Panc1 (cell line): Measurements from ENCODE around the gene FHIT. TPM values are rescaled to one million over a fixed set of nuclear protein-coding genes. Genes with fewer than 3 reads are reported as not detected.

Experiments
- ATAC-seq: fragments of 200-7000 bp; cut with Tn5 transposase; 2 replicates; pipeline ENCODE4 v1.9.1; 2020; ENCODE audit warnings: mild to moderate bottlenecking, moderate library complexity
- BruUV-seq: library from RNA; stranded (reverse); fragments of 400-500 nt; replicated peaks from 2 replicates; lab custom pipeline; 2021; lab: Mats Ljungman, UMichigan
- CTCF ChIA-PET: fragments of 300-600 bp; sonication (Branson Sonifier 250); formaldehyde crosslinking; loops from one replicate; lab custom pipeline; 2022; ENCODE audit warnings: antibody characterized with exemption; lab: Charles Lee
- POLR2A ChIA-PET: fragments of 300-600 bp; sonication (Branson Sonifier 250); formaldehyde crosslinking; loops from one replicate; lab custom pipeline; 2022; ENCODE audit warnings: antibody characterized with exemption; lab: Charles Lee
- DNase-seq: peaks from one replicate; pipeline ENCODE4 v3.0.0-alpha.2; 2010; ENCODE audit warnings: low read depth, low spot score
- H3K27ac ChIP-seq: 2 replicates; pipeline ENCODE4 v1.5.1; 2011; ENCODE audit warnings: mild to moderate bottlenecking, low read length, inconsistent platforms
- H3K27me3 ChIP-seq: fragments of 200-500 bp; sonication (Bioruptor generic); 2 replicates; pipeline ENCODE4 v1.6.0; 2014; ENCODE audit warnings: low read length, inconsistent platforms; ENCODE audit not compliant: control insufficient read depth, insufficient read depth
- H3K36me3 ChIP-seq: fragments of 200-500 bp; sonication (Bioruptor generic); 2 replicates; pipeline ENCODE4 v1.5.1; 2014; ENCODE audit warnings: inconsistent platforms, mild to moderate bottlenecking, low read length, moderate library complexity; ENCODE audit not compliant: control insufficient read depth, insufficient read depth
- H3K4me1 ChIP-seq: 2 replicates; pipeline ENCODE4 v1.5.1; 2011; ENCODE audit warnings: inconsistent platforms, mild to moderate bottlenecking, low read length, moderate library complexity; ENCODE audit not compliant: control insufficient read depth, insufficient read depth
- H3K4me3 ChIP-seq, 2 experiments: 2 replicates each; pipeline ENCODE4 v1.5.1; 2011 to 2012; ENCODE audit warnings: low read depth in 2 of 2, low read length in 2 of 2, mild to moderate bottlenecking in 2 of 2, inconsistent platforms in 1 of 2, moderate library complexity in 1 of 2
- H3K9me3 ChIP-seq: fragments of 200-500 bp; sonication (Bioruptor generic); 2 replicates; pipeline ENCODE4 v1.5.1; 2014; ENCODE audit warnings: low read depth, mild to moderate bottlenecking, inconsistent platforms, low read length, moderate library complexity; ENCODE audit not compliant: control insufficient read depth, insufficient read depth
- CTCF ChIP-seq: fragments of 450-650 bp; IDR thresholded peaks from 2 replicates; pipeline ENCODE4 v1.5.1; 2017; ENCODE audit warnings: mild to moderate bottlenecking
- POLR2AphosphoS5 ChIP-seq: IDR thresholded peaks from 2 replicates; pipeline ENCODE4 v1.6.1; 2012; ENCODE audit warnings: mild to moderate bottlenecking, low read depth, low read length, moderate library complexity
- REST ChIP-seq, 2 experiments: IDR thresholded peaks; 2 replicates each; pipeline ENCODE4 v1.6.1; 2011 to 2012; ENCODE audit warnings: low read depth in 2 of 2, control low read depth in 1 of 2, low read length in 1 of 2, mild to moderate bottlenecking in 1 of 2, moderate library complexity in 1 of 2; ENCODE audit not compliant: insufficient read depth in 1 of 2
- SIN3A ChIP-seq: IDR thresholded peaks from 2 replicates; pipeline ENCODE4 v1.6.1; 2012; ENCODE audit warnings: low read depth, mild to moderate bottlenecking, low read length, moderate library complexity, borderline replicate concordance; ENCODE audit not compliant: insufficient read depth
- TCF7L2 ChIP-seq: IDR thresholded peaks from 2 replicates; pipeline ENCODE4 v1.6.1; 2011; ENCODE audit warnings: mild to moderate bottlenecking, low read depth, low read length, inconsistent platforms
- in situ Hi-C: cut with HindIII; loops from 2 replicates; pipeline ENCODE4 v1.10.0; 2016; ENCODE audit warnings: low sequenced_read_pairs, low pct_unique_long_range_greater_than_20kb
- intact Hi-C: fragments of 100-400 bp; cut with micrococcal nuclease; formaldehyde crosslinking; loops from one replicate; pipeline ENCODE4 v1.10.0; 2022; ENCODE audit not compliant: unreplicated experiment
- total RNA-seq: library from RNA; stranded (reverse); gene quantifications from one replicate; pipeline ENCODE4 v1.2.1, GENCODE V29; 2021; ENCODE audit not compliant: unreplicated experiment

FHIT gene
- total RNA-seq, 1 experiment from 2014 or later, result 2.2 TPM

GRCh38 chr3:60339304-60339703 lies 911.9 kb downstream of the FHIT start:
- Histone ChIP-seq H3K36me3 (no peaks in the 10 kb centered on the region), H3K4me3 (no peak overlapping the region), H3K9me3 (no peaks in the 10 kb centered on the region), H3K4me1 (no peaks in the 10 kb centered on the region), H3K27ac (no peak overlapping the region), H3K27me3 (no peaks in the 10 kb centered on the region)
- TF ChIP-seq POLR2AphosphoS5 (no peak), REST (IDR thresholded peaks at IDR 0.05; ENCODE audit: insufficient read depth in 1 of 2, low read depth in 2 of 2, low read length in 1 of 2) (no peak), SIN3A (no peak), TCF7L2 (no peak), CTCF (no peak)
- POLR2A ChIA-PET, result no interaction called here
- BruUV-seq, result no TSS peak
- in situ Hi-C loops (no loop called here), intact Hi-C loops (no loop called here)
- no peak for DNase-seq
- ATAC-seq, result no peak
- CTCF ChIA-PET, result no interaction called here

GRCh38 chr3:60337421-60337820 lies 913.8 kb downstream of the FHIT start:
- H3K27me3 ChIP-seq, result no peaks in the 10 kb centered on the region
- intact Hi-C loops, result no loop called here
- ATAC-seq (no peak), DNase-seq (no peak)
- no peak overlapping the region for H3K4me3 ChIP-seq
- CTCF ChIA-PET, result no interaction called here
- H3K36me3 ChIP-seq, result no peaks in the 10 kb centered on the region
- POLR2A ChIA-PET, result no interaction called here
- TF ChIP-seq CTCF, result no peak
- H3K9me3 ChIP-seq, result no peaks in the 10 kb centered on the region
- no peak overlapping the region for H3K27ac ChIP-seq
- BruUV-seq, result no TSS peak
- H3K4me1 ChIP-seq, result no peaks in the 10 kb centered on the region
- in situ Hi-C loops, result no loop called here

GRCh38 chr3:60336061-60336460 lies 915.2 kb downstream of the FHIT start:
- in situ Hi-C loops, result no loop called here

More at GRCh38 chr3:60336061-60336460, 915.2 kb downstream of the FHIT start:
- no peaks in the 10 kb centered on the region for H3K36me3 ChIP-seq
- ChIA-PET POLR2A (no interaction called here), CTCF (no interaction called here)
- no TSS peak for BruUV-seq
- no peak overlapping the region for H3K4me3 ChIP-seq
- TF ChIP-seq POLR2AphosphoS5 (no peak), REST (IDR thresholded peaks at IDR 0.05; ENCODE audit: insufficient read depth in 1 of 2, low read depth in 2 of 2, low read length in 1 of 2) (no peak), CTCF (no peak), SIN3A (no peak), TCF7L2 (no peak)
- H3K27ac ChIP-seq, result no peak overlapping the region
- H3K9me3 ChIP-seq, result no peaks in the 10 kb centered on the region
- H3K27me3 ChIP-seq, result no peaks in the 10 kb centered on the region
- ATAC-seq (no peak), DNase-seq (no peak)
- intact Hi-C loops, result no loop called here
- no peaks in the 10 kb centered on the region for H3K4me1 ChIP-seq
